Astrocyte of the cerebellum (primary cell): Measurements from ENCODE around the gene A2ML1.
"Not testable (repeated sequence)": the region's sequence is repeated elsewhere in the genome, so short reads cannot be mapped to it uniquely, and the experiment has no call there.

ENCODE experiments used
- DNase-seq: peaks from one replicate; pipeline ENCODE4 v3.0.0-alpha.2; 2011; ENCODE audit warnings: low read depth
- H3K4me3 ChIP-seq: 2 replicates; pipeline ENCODE4 v1.5.1; 2011; ENCODE audit warnings: mild to moderate bottlenecking, low read depth, low read length, moderate library complexity
- in situ Hi-C: cut with HindIII; loops from 2 replicates; pipeline ENCODE4 v1.10.0; 2017; ENCODE audit warnings: low sequenced_read_pairs
- TF ChIP-seq, protein P1 (sequence below): IDR thresholded peaks from 2 replicates; pipeline ENCODE4 v1.5.1; 2012; ENCODE audit warnings: low read length, low read depth, moderate library complexity, mild to moderate bottlenecking; ENCODE audit errors: missing control alignments

Gene A2ML1

DNA sequence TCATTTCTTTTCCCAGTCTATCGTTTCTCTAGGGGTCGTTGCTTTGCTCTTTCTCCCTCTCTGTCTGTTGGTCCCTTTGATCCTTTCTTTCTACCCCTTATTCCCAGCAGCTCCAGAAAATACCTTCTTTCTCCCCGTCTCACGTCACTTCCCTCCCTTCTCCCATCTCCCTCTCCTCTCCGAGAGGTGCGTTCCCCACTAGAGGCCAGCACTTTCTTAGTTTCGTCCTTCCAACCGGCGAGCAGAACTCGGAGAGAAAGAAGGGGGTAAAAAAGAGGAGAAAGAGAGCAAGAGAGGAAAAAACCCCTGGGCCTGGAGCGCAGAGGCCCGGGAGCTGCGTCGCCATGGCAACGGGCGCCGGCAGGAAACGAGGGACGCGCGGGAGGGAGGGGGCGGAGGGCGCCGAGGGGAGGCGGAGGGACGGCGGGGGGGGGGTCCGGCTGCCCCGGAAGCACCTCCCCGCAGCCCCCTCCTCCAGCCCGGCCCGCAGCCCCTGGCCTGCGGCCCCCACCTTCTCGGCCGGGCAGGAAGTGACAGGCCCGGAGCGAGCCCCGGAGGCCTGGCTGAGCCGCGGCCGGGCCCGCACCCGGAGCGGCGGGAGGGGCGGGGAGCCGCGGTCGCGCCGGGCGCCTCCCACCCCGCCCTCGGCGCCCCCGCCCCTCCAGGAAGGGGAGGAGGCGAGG, 91.8 kb downstream of the A2ML1 start, which contains the start of gene PHC1:
Gene PHC1, plus strand, starts transcription at position 477 of the 683 bp plus-strand sequence. CDS start 3,169 bp downstream, outside the sequence.
- in situ Hi-C loops = not testable (repeated sequence)
- H3K4me3 ChIP-seq = peak within 1 kb of the TSS; percentile 77
- DNase-seq = peak; percentile 49
- TF ChIP-seq, protein P1, sequence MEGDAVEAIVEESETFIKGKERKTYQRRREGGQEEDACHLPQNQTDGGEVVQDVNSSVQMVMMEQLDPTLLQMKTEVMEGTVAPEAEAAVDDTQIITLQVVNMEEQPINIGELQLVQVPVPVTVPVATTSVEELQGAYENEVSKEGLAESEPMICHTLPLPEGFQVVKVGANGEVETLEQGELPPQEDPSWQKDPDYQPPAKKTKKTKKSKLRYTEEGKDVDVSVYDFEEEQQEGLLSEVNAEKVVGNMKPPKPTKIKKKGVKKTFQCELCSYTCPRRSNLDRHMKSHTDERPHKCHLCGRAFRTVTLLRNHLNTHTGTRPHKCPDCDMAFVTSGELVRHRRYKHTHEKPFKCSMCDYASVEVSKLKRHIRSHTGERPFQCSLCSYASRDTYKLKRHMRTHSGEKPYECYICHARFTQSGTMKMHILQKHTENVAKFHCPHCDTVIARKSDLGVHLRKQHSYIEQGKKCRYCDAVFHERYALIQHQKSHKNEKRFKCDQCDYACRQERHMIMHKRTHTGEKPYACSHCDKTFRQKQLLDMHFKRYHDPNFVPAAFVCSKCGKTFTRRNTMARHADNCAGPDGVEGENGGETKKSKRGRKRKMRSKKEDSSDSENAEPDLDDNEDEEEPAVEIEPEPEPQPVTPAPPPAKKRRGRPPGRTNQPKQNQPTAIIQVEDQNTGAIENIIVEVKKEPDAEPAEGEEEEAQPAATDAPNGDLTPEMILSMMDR = peak; percentile 67

- in situ Hi-C loops = no loop called here
- peak overlapping the region; percentile 77 for H3K4me3 ChIP-seq
- TF ChIP-seq, protein P1 = no peak
- no peak for DNase-seq
Measured at GRCh38 chr12:8914716-8915526, 92.5 kb downstream of the A2ML1 start.

DNA sequence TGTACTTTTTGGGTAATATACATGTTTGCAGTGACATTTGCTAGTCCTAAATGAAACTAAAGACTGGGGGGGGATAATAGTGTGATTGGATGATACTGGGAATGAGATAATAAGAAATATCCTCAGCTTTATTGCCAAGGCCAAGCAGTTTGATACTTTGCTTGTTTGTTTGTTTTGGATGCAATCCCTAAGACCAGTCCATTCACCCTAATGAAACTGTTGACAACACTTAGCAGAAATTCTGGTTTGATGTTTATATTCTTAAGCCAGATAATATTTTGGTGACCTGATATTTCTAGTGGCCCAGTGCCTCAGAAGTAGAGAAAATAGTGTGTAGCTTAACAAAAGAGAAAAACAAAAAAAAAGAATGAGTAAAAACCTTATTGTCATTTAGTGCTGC, 93.7 kb downstream of the A2ML1 start:
- TF ChIP-seq, protein P1 = no peak

GRCh38 chr12:8917031-8917430, 94.6 kb downstream of the A2ML1 start:
- H3K4me3 ChIP-seq = no peak overlapping the region
- TF ChIP-seq, protein P1 = no peak
- DNase-seq = no peak
- in situ Hi-C loops = no loop called here

More for the DNA sequence above, 93.7 kb downstream of the A2ML1 start:
- in situ Hi-C loops = no loop called here
- H3K4me3 ChIP-seq = peak overlapping the region; percentile 77
- no peak for DNase-seq

- in situ Hi-C loops = no loop called here
- DNase-seq = no peak
- H3K4me3 ChIP-seq = no peak overlapping the region
- TF ChIP-seq, protein P1 = no peak
Measured at GRCh38 chr12:8917751-8918150, 95.3 kb downstream of the A2ML1 start.

- DNase-seq, H3K4me3 ChIP-seq, in situ Hi-C loops: not testable (repeated sequence)
Measured at GRCh38 chr12:8919643-8920042, 97.2 kb downstream of the A2ML1 start.

DNA sequence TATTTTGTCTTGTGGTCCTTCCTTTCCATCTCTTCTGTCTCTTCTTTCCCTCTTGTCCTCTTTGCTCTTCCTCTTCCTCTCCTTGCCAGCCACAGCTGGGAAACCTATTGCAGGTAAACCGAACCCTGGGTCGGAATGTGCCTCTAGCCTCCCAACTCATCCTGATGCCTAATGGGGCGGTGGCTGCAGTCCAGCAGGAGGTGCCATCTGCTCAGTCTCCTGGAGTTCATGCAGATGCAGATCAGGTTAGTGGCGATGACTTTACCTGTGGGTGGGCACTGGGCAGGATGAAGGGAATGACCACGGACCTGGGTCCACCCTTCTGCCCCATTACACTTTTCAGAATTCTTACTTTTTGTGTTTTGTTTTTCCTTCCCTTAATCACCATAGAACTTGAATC, 100.1 kb downstream of the A2ML1 start:
- TF ChIP-seq, protein P1 = no peak
- DNase-seq = no peak
- in situ Hi-C loops = no loop called here
- no peak overlapping the region for H3K4me3 ChIP-seq
